HEK293 (cell line): Measurements from ENCODE around the gene UNC5B.

Source experiments
- CTCF ChIA-PET: fragments of 350-600 bp; formaldehyde crosslinking; extraction: SDS; loops from one replicate; lab custom pipeline; 2021; ENCODE audit warnings: antibody characterized with exemption; lab: Yijun Ruan, JAX
- POLR2A ChIA-PET: fragments of 300-600 bp; formaldehyde crosslinking; extraction: SDS; loops from one replicate; lab custom pipeline; 2020; ENCODE audit warnings: antibody characterized with exemption, inconsistent platforms; lab: Yijun Ruan, JAX
- H3K27ac ChIP-seq: fragments of 200-500 bp; sonication (Bioruptor generic); 2 replicates; pipeline ENCODE4 v1.5.1; 2014; ENCODE audit warnings: low read depth, low read length, control low read depth, inconsistent platforms; ENCODE audit errors: extremely low read depth
- H3K36me3 ChIP-seq, 2 experiments: fragments of 200-500 bp in 1 of 2; sonication (Bioruptor generic) in 1 of 2; 1 replicate in 1 of 2; 2 replicates in 1 of 2; pipeline ENCODE4 v1.5.1; 2014 to 2017; ENCODE audit warnings: inconsistent platforms in 2 of 2, low read length in 2 of 2; ENCODE audit not compliant: control insufficient read depth in 2 of 2, insufficient read depth in 1 of 2
- H3K4me1 ChIP-seq: fragments of 200-500 bp; sonication (Bioruptor generic); 2 replicates; pipeline ENCODE4 v1.5.1; 2014; ENCODE audit warnings: mild to moderate bottlenecking, low read length, inconsistent platforms; ENCODE audit not compliant: control insufficient read depth, insufficient read depth
- H3K4me3 ChIP-seq: 2 replicates; pipeline ENCODE4 v1.5.1; 2011; ENCODE audit warnings: low read depth, mild to moderate bottlenecking, control low read depth, low read length, moderate library complexity
- H3K9me3 ChIP-seq: fragments of 200-500 bp; sonication (Bioruptor generic); 2 replicates; pipeline ENCODE4 v1.5.1; 2014; ENCODE audit warnings: low read depth, low read length, inconsistent platforms; ENCODE audit not compliant: control insufficient read depth, insufficient read depth
- BCL11A ChIP-seq: fragments of 450-650 bp; formaldehyde crosslinking; IDR thresholded peaks from 2 replicates; pipeline ENCODE4 v1.5.1; 2016; ENCODE audit warnings: low read depth, missing biosample characterization, missing genetic modification characterization
- HOXC10 ChIP-seq: sonication (generic); formaldehyde crosslinking; IDR thresholded peaks from 2 replicates; pipeline ENCODE4 v1.8.1; 2023; ENCODE audit warnings: mild to moderate bottlenecking, missing genetic modification reagents
- KLF9 ChIP-seq: fragments of 450-650 bp; formaldehyde crosslinking; IDR thresholded peaks from 2 replicates; pipeline ENCODE4 v1.5.1; 2016; ENCODE audit warnings: missing biosample characterization, missing genetic modification characterization, low read depth
- SCRT2 ChIP-seq: fragments of 450-650 bp; formaldehyde crosslinking; IDR thresholded peaks from 2 replicates; pipeline ENCODE4 v1.5.1; 2016; ENCODE audit warnings: missing biosample characterization, missing genetic modification characterization
- ZBTB49 ChIP-seq: fragments of 450-650 bp; formaldehyde crosslinking; IDR thresholded peaks from 2 replicates; pipeline ENCODE4 v1.5.1; 2016; ENCODE audit warnings: missing biosample characterization, missing genetic modification characterization, low read depth
- ZBTB7A ChIP-seq: fragments of 450-650 bp; formaldehyde crosslinking; IDR thresholded peaks from 2 replicates; pipeline ENCODE4 v1.5.1; 2016; ENCODE audit warnings: low read depth, missing biosample characterization, missing genetic modification characterization
- ZNF121 ChIP-seq: fragments of 450-650 bp; formaldehyde crosslinking; IDR thresholded peaks from 2 replicates; pipeline ENCODE4 v1.5.1; 2016; ENCODE audit warnings: missing biosample characterization, missing genetic modification characterization
- ZNF184 ChIP-seq: fragments of 450-650 bp; IDR thresholded peaks from 2 replicates; pipeline ENCODE4 v1.5.1; 2018; ENCODE audit warnings: missing biosample characterization, mild to moderate bottlenecking, missing genetic modification characterization
- ZNF2 ChIP-seq: fragments of 450-650 bp; formaldehyde crosslinking; IDR thresholded peaks from 2 replicates; pipeline ENCODE4 v1.5.1; 2016; ENCODE audit warnings: missing biosample characterization, missing genetic modification characterization
- ZNF274 ChIP-seq, 2 experiments: fragments of 200-500 bp in 1 of 2; fragments of 450-650 bp in 1 of 2; sonication (Bioruptor generic) in 1 of 2; formaldehyde crosslinking in 1 of 2; IDR thresholded peaks; 2 replicates each; pipeline versions ENCODE4 v1.5.1 to v1.6.1; 2014 to 2016; ENCODE audit warnings: borderline replicate concordance in 1 of 2, inconsistent platforms in 1 of 2, low read length in 1 of 2, missing biosample characterization in 1 of 2, missing genetic modification characterization in 1 of 2
- ZNF391 ChIP-seq: fragments of 450-650 bp; formaldehyde crosslinking; IDR thresholded peaks from 2 replicates; pipeline ENCODE4 v1.5.1; 2016; ENCODE audit warnings: low read depth, missing biosample characterization, missing genetic modification characterization, borderline replicate concordance
- ZNF514 ChIP-seq: fragments of 450-650 bp; formaldehyde crosslinking; IDR thresholded peaks from 2 replicates; pipeline ENCODE4 v1.5.1; 2016; ENCODE audit warnings: missing biosample characterization, missing genetic modification characterization
- ZNF518A ChIP-seq: fragments of 450-650 bp; formaldehyde crosslinking; conservative IDR thresholded peaks from 2 replicates; pipeline ENCODE4 v1.5.1; 2016; ENCODE audit warnings: low read depth, missing biosample characterization, missing genetic modification characterization
- ZNF670 ChIP-seq: fragments of 450-650 bp; formaldehyde crosslinking; IDR thresholded peaks from 2 replicates; pipeline ENCODE4 v1.5.1; 2016; ENCODE audit warnings: missing biosample characterization, missing genetic modification characterization, low read depth
- TF ChIP-seq, protein P1 (sequence below): fragments of 450-650 bp; formaldehyde crosslinking; IDR thresholded peaks from 2 replicates; pipeline ENCODE4 v1.5.1; 2017; ENCODE audit warnings: missing biosample characterization, missing genetic modification characterization
- TF ChIP-seq, protein P2 (sequence below): fragments of 450-650 bp; formaldehyde crosslinking; IDR thresholded peaks from 2 replicates; pipeline ENCODE4 v1.5.1; 2016; ENCODE audit warnings: missing biosample characterization, missing genetic modification characterization, borderline replicate concordance
- TF ChIP-seq, protein P3 (sequence below): fragments of 450-650 bp; formaldehyde crosslinking; IDR thresholded peaks from 2 replicates; pipeline ENCODE4 v1.5.1; 2017; ENCODE audit warnings: missing biosample characterization, missing genetic modification characterization

UNC5B gene

GRCh38 chr10:71326464-71326881 lies 114.1 kb downstream of the UNC5B start:
- no peak overlapping the region for H3K4me3 ChIP-seq
- CTCF ChIA-PET: interaction anchor here (1.4 to 2.4 kb wide), 2 partner anchors 11 to 423 kb away, joined by 5 to 9 read pairs; no protein-coding TSS in a partner anchor
- TF ChIP-seq ZBTB7A (no peak), ZNF670 (tag by site-specific recombination) (no peak), ZNF184 (tag by site-specific recombination) (no peak), BCL11A (tag by site-specific recombination) (no peak), ZNF514 (tag by site-specific recombination) (no peak), ZNF274 (IDR thresholded peaks at IDR 0.05; ENCODE audit: low read length) (no peak), ZNF274 (tag by site-specific recombination; IDR thresholded peaks at IDR 0.05; ENCODE audit: borderline replicate concordance) (no peak), HOXC10 (CRISPR knock-in tag) (no peak), ZNF391 (tag by site-specific recombination) (no peak)
- TF ChIP-seq, protein P1, sequence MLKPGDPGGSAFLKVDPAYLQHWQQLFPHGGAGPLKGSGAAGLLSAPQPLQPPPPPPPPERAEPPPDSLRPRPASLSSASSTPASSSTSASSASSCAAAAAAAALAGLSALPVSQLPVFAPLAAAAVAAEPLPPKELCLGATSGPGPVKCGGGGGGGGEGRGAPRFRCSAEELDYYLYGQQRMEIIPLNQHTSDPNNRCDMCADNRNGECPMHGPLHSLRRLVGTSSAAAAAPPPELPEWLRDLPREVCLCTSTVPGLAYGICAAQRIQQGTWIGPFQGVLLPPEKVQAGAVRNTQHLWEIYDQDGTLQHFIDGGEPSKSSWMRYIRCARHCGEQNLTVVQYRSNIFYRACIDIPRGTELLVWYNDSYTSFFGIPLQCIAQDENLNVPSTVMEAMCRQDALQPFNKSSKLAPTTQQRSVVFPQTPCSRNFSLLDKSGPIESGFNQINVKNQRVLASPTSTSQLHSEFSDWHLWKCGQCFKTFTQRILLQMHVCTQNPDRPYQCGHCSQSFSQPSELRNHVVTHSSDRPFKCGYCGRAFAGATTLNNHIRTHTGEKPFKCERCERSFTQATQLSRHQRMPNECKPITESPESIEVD (tag by site-specific recombination): no peak
- TF ChIP-seq, protein P2, sequence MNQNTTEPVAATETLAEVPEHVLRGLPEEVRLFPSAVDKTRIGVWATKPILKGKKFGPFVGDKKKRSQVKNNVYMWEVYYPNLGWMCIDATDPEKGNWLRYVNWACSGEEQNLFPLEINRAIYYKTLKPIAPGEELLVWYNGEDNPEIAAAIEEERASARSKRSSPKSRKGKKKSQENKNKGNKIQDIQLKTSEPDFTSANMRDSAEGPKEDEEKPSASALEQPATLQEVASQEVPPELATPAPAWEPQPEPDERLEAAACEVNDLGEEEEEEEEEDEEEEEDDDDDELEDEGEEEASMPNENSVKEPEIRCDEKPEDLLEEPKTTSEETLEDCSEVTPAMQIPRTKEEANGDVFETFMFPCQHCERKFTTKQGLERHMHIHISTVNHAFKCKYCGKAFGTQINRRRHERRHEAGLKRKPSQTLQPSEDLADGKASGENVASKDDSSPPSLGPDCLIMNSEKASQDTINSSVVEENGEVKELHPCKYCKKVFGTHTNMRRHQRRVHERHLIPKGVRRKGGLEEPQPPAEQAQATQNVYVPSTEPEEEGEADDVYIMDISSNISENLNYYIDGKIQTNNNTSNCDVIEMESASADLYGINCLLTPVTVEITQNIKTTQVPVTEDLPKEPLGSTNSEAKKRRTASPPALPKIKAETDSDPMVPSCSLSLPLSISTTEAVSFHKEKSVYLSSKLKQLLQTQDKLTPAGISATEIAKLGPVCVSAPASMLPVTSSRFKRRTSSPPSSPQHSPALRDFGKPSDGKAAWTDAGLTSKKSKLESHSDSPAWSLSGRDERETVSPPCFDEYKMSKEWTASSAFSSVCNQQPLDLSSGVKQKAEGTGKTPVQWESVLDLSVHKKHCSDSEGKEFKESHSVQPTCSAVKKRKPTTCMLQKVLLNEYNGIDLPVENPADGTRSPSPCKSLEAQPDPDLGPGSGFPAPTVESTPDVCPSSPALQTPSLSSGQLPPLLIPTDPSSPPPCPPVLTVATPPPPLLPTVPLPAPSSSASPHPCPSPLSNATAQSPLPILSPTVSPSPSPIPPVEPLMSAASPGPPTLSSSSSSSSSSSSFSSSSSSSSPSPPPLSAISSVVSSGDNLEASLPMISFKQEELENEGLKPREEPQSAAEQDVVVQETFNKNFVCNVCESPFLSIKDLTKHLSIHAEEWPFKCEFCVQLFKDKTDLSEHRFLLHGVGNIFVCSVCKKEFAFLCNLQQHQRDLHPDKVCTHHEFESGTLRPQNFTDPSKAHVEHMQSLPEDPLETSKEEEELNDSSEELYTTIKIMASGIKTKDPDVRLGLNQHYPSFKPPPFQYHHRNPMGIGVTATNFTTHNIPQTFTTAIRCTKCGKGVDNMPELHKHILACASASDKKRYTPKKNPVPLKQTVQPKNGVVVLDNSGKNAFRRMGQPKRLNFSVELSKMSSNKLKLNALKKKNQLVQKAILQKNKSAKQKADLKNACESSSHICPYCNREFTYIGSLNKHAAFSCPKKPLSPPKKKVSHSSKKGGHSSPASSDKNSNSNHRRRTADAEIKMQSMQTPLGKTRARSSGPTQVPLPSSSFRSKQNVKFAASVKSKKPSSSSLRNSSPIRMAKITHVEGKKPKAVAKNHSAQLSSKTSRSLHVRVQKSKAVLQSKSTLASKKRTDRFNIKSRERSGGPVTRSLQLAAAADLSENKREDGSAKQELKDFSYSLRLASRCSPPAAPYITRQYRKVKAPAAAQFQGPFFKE (tag by site-specific recombination): no peak
- POLR2A ChIA-PET: no interaction called here
- H3K27ac ChIP-seq: no peak overlapping the region
- H3K36me3 ChIP-seq: peaks cover 0 to 14% of the 10 kb centered on the region in 2 experiments; a peak in 1 of 3 replicates
- H3K4me1 ChIP-seq: no peaks in the 10 kb centered on the region
- H3K9me3 ChIP-seq: no peaks in the 10 kb centered on the region

- Histone ChIP-seq H3K4me1 (no peaks in the 10 kb centered on the region), H3K36me3 (no peaks in the 10 kb centered on the region)
- TF ChIP-seq KLF9 (tag by site-specific recombination) (no peak), ZNF518A (no peak), ZNF2 (no peak), ZNF121 (tag by site-specific recombination) (no peak), SCRT2 (tag by site-specific recombination) (no peak), ZBTB49 (tag by site-specific recombination) (no peak)
- TF ChIP-seq, protein P3, sequence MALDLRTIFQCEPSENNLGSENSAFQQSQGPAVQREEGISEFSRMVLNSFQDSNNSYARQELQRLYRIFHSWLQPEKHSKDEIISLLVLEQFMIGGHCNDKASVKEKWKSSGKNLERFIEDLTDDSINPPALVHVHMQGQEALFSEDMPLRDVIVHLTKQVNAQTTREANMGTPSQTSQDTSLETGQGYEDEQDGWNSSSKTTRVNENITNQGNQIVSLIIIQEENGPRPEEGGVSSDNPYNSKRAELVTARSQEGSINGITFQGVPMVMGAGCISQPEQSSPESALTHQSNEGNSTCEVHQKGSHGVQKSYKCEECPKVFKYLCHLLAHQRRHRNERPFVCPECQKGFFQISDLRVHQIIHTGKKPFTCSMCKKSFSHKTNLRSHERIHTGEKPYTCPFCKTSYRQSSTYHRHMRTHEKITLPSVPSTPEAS: no peak
Observed at GRCh38 chr10:71330789-71331404, 118.5 kb downstream of the UNC5B start.

More at GRCh38 chr10:71330789-71331404, 118.5 kb downstream of the UNC5B start:
- no peak overlapping the region for H3K27ac ChIP-seq
- no peaks in the 10 kb centered on the region for H3K9me3 ChIP-seq
- ChIA-PET CTCF (interaction anchor here (1.2 to 4.0 kb wide), 2 partner anchors 12 to 377 kb away, joined by 3 to 15 read pairs; partner anchors contain the start of gene SLC29A3), POLR2A (no interaction called here)
- no peak overlapping the region for H3K4me3 ChIP-seq
